ENCODE data around the gene TMEM120A.

GRCh38 chr7:75993689-75994387 is 557 bp downstream of the TMEM120A start:
- TF ChIP-seq CTCF (IDR thresholded peaks at IDR 0.05; ENCODE audit: low read length) (no peak), EZH2 (optimal IDR thresholded peaks at IDR 0.05; ENCODE audit: low read depth, low read length) (no peak), EZH2phosphoT487 (IDR thresholded peaks at IDR 0.05; ENCODE audit: low read length) (no peak)

Measured in MM.1S (cell line).